Measurements from ENCODE around the gene ARHGEF19. TPM values are rescaled to one million over a fixed set of nuclear protein-coding genes. Genes with fewer than 3 reads are reported as not detected.

The ARHGEF19 gene
- total and polyA plus RNA-seq, 10 of the 15 experiments (the other 5 are each of a cell fraction or from before 2014, with no cell fraction given): 0.15 to 2.9 (median 0.67) TPM; not detected in 1

DNA sequence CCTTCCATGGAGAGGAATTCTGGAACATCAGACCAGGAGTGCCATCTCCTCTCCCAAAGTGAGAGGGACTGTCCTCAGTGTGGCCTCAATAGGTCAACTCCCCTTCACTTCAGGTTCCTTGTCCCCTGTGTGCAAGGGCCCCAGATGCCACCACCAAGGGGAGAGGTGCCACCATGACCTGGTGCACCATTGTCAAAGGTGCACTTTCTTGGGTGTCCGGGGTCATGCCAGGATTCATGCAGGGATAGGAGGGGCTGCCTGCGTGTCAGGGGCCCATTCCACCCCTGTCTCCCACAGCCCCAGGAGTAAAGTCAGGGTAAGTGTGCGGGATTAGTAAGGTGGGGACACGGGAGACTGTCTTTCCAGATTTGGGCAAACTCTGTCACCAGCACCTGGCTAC is 35.1 kb downstream of the ARHGEF19 start (continued):
- TF ChIP-seq, protein P1, sequence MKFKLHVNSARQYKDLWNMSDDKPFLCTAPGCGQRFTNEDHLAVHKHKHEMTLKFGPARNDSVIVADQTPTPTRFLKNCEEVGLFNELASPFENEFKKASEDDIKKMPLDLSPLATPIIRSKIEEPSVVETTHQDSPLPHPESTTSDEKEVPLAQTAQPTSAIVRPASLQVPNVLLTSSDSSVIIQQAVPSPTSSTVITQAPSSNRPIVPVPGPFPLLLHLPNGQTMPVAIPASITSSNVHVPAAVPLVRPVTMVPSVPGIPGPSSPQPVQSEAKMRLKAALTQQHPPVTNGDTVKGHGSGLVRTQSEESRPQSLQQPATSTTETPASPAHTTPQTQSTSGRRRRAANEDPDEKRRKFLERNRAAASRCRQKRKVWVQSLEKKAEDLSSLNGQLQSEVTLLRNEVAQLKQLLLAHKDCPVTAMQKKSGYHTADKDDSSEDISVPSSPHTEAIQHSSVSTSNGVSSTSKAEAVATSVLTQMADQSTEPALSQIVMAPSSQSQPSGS (IDR thresholded peaks at IDR 0.05; ENCODE audit: low read length): no peak
- TF ChIP-seq POLR2AphosphoS2 (IDR thresholded peaks at IDR 0.05; ENCODE audit: low read depth, low read length) (no peak), ZNF207 (IDR thresholded peaks at IDR 0.05; ENCODE audit: borderline replicate concordance) (no peak), JUNB (IDR thresholded peaks at IDR 0.05) (no peak)

DNA sequence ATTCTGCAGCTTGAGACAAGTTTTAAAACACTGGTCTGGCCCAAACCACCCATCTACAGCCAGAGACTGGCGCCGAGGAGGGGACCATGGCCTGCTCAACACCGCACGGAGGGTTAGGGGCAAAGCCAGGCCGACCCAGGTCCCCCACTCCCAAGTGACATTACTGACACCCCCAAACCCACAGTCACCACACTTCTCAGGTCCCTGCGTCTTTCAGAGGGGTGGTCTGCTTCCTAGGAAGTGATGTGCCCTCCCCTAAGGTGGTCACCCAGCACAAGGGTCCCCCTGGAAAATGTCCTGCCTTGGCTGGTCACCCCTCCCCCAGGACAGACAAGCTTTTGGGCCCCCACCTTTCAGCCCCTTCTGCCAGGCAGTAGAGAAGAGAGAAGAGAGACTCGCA is 35.8 kb downstream of the ARHGEF19 start:
- in situ Hi-C loops (cut with MboI): no loop called here
- ATAC-seq: no peak
- no peaks in the 10 kb centered on the region for H3K36me3 ChIP-seq (ENCODE audit: control insufficient read depth in 2 of 2, insufficient read depth in 2 of 2, low read length in 1 of 2)

More for the DNA sequence above, 35.8 kb downstream of the ARHGEF19 start:
- TF ChIP-seq MYB (IDR thresholded peaks at IDR 0.05; ENCODE audit: borderline replicate concordance, low read depth, low read length): no peak
- no peak for TF ChIP-seq YBX1 (IDR thresholded peaks at IDR 0.05)
- TF ChIP-seq, protein P2, sequence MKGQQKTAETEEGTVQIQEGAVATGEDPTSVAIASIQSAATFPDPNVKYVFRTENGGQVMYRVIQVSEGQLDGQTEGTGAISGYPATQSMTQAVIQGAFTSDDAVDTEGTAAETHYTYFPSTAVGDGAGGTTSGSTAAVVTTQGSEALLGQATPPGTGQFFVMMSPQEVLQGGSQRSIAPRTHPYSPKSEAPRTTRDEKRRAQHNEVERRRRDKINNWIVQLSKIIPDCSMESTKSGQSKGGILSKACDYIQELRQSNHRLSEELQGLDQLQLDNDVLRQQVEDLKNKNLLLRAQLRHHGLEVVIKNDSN (IDR thresholded peaks at IDR 0.05; ENCODE audit: borderline replicate concordance, extremely low read length, insufficient read depth, low read depth, low read length): no peak
- no peak for TF ChIP-seq WRNIP1 (IDR thresholded peaks at IDR 0.05; ENCODE audit: borderline replicate concordance, low read depth, low read length)
- TF ChIP-seq, protein P3, sequence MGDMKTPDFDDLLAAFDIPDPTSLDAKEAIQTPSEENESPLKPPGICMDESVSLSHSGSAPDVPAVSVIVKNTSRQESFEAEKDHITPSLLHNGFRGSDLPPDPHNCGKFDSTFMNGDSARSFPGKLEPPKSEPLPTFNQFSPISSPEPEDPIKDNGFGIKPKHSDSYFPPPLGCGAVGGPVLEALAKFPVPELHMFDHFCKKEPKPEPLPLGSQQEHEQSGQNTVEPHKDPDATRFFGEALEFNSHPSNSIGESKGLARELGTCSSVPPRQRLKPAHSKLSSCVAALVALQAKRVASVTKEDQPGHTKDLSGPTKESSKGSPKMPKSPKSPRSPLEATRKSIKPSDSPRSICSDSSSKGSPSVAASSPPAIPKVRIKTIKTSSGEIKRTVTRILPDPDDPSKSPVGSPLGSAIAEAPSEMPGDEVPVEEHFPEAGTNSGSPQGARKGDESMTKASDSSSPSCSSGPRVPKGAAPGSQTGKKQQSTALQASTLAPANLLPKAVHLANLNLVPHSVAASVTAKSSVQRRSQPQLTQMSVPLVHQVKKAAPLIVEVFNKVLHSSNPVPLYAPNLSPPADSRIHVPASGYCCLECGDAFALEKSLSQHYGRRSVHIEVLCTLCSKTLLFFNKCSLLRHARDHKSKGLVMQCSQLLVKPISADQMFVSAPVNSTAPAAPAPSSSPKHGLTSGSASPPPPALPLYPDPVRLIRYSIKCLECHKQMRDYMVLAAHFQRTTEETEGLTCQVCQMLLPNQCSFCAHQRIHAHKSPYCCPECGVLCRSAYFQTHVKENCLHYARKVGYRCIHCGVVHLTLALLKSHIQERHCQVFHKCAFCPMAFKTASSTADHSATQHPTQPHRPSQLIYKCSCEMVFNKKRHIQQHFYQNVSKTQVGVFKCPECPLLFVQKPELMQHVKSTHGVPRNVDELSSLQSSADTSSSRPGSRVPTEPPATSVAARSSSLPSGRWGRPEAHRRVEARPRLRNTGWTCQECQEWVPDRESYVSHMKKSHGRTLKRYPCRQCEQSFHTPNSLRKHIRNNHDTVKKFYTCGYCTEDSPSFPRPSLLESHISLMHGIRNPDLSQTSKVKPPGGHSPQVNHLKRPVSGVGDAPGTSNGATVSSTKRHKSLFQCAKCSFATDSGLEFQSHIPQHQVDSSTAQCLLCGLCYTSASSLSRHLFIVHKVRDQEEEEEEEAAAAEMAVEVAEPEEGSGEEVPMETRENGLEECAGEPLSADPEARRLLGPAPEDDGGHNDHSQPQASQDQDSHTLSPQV (IDR thresholded peaks at IDR 0.05): no peak
- no peak for TF ChIP-seq PAX5 (IDR thresholded peaks at IDR 0.05; ENCODE audit: borderline replicate concordance, low read depth, low read length)
- Histone ChIP-seq H4K20me1 (ENCODE audit: control insufficient read depth, insufficient read depth) (no peaks in the 10 kb centered on the region), H3K27ac (ENCODE audit: control insufficient read depth, insufficient read depth) (no peak overlapping the region), H3K4me3 (no peak overlapping the region), H2AFZ (ENCODE audit: control insufficient read depth, low read depth, low read length) (no peak overlapping the region), H3K79me2 (ENCODE audit: control insufficient read depth, insufficient read depth, low read length) (no peaks in the 10 kb centered on the region), H3K9ac (ENCODE audit: control insufficient read depth, insufficient read depth, low read length) (no peak overlapping the region), H3K9me3 (replicated peaks; ENCODE audit: control insufficient read depth, insufficient read depth, low read length) (no peaks in the 10 kb centered on the region), H3K27me3 (replicated peaks in 1 of 2; ENCODE audit: control insufficient read depth in 2 of 2, insufficient read depth in 2 of 2, low read length in 1 of 2) (no peaks in the 10 kb centered on the region; a peak in 1 of 4 replicates), H3K4me1 (ENCODE audit: control insufficient read depth, insufficient read depth, low read length) (no peaks in the 10 kb centered on the region), H3K4me2 (ENCODE audit: control insufficient read depth, insufficient read depth) (no peak overlapping the region)
- RAD21 ChIA-PET (ENCODE audit: unreplicated experiment): no interaction called here
- intact Hi-C loops (cut with micrococcal nuclease; ENCODE audit: unreplicated experiment): no loop called here
- DNase-seq (ENCODE audit: low read depth, low spot score) (no peak), FAIRE-seq (no peak)
- SMC1A ChIA-PET (ENCODE audit: uncharacterized antibody, unreplicated experiment): no interaction called here
- POLR2A ChIA-PET: no interaction called here
- CTCF ChIA-PET: interaction anchor here (0.7 kb wide), 1 partner anchor 10 kb away, joined by 3 read pairs; no protein-coding TSS in a partner anchor
- BruUV-seq (replicated peaks): no TSS peak
- WGBS (ENCODE audit: insufficient coverage, insufficient replicate concordance, low lambda C conversion rate, missing lambda C conversion rate): 15% methylated on average over 7 of the region's 7 CpGs

All from GM12878 (cell line).